Vagina (tissue), 2 donors: ENCODE measurements around the gene MACF1. TPM values are rescaled to one million over a fixed set of nuclear protein-coding genes. Genes with fewer than 3 reads are reported as not detected.

Experiments
- DNase-seq, 2 donors: peaks; one replicate each; pipeline ENCODE4 v3.0.0-alpha.2; 2017; ENCODE audit errors: extremely low spot score in 2 of 2
- H3K27ac ChIP-seq: fragments of 200-600 bp; sonication (generic); one replicate; pipeline ENCODE4 v1.5.1; 2019
- H3K27me3 ChIP-seq: fragments of 200-600 bp; sonication (generic); one replicate; pipeline ENCODE4 v1.5.1; 2019
- H3K36me3 ChIP-seq, 2 donors: fragments of 200-600 bp; sonication (generic); one replicate each; pipeline ENCODE4 v1.5.1; 2017 to 2019
- H3K4me1 ChIP-seq: fragments of 200-600 bp; sonication (generic); one replicate; pipeline ENCODE4 v1.5.1; 2019
- H3K4me3 ChIP-seq, 2 donors: fragments of 200-600 bp; sonication (generic); 1 replicate in 1 of 2; 2 replicates in 1 of 2; pipeline ENCODE4 v1.5.1; 2016 to 2019
- H3K9me3 ChIP-seq: fragments of 200-600 bp; sonication (generic); one replicate; pipeline ENCODE4 v1.5.1; 2019
- CTCF ChIP-seq, 3 experiments: fragments of 450-650 bp in 2 of 3; fragments of 200-600 bp in 1 of 3; sonication (generic) in 1 of 3; IDR thresholded peaks; one replicate each; pipeline ENCODE4 v1.5.1; 2017 to 2019; ENCODE audit warnings: antibody characterized with exemption in 3 of 3, mild to moderate bottlenecking in 2 of 3, moderate library complexity in 2 of 3
- POLR2A ChIP-seq, 2 donors: fragments of 450-650 bp; IDR thresholded peaks; one replicate each; pipeline ENCODE4 v1.6.1; 2017; ENCODE audit warnings: antibody characterized with exemption in 2 of 2, mild to moderate bottlenecking in 2 of 2, moderate library complexity in 2 of 2
- POLR2AphosphoS5 ChIP-seq, 2 donors: sonication (generic); formaldehyde crosslinking; IDR thresholded peaks; one replicate each; pipeline ENCODE4 v1.9.0; 2017; ENCODE audit warnings: antibody characterized with exemption in 2 of 2, mild to moderate bottlenecking in 2 of 2, low read depth in 1 of 2; ENCODE audit not compliant: insufficient read depth in 1 of 2
- intact Hi-C: fragments of 100-400 bp; cut with DNase I; formaldehyde crosslinking; loops from one replicate; pipeline ENCODE4 v1.15.1; 2023
- total RNA-seq: library from RNA; depleted of rRNA; stranded (reverse); fragments of >200 nt; gene quantifications from one replicate; pipeline ENCODE4 v1.2.3, GENCODE V29; 2016

MACF1 gene
- total RNA-seq, 1 donor from 2014 or later, result 291 TPM

- Histone ChIP-seq H3K4me3 (no peak overlapping the region), H3K36me3 (no peaks in the 10 kb centered on the region), H3K27me3 (no peaks in the 10 kb centered on the region), H3K4me1 (peaks cover 2% of the 10 kb centered on the region), H3K9me3 (no peaks in the 10 kb centered on the region), H3K27ac (no peak overlapping the region)
- no peak for DNase-seq
- intact Hi-C loops, result no loop called here
- TF ChIP-seq POLR2AphosphoS5 (IDR thresholded peaks at IDR 0.05; ENCODE audit: insufficient read depth in 1 of 2, low read depth in 1 of 2), result no peak
- no peak for TF ChIP-seq CTCF (IDR thresholded peaks at IDR 0.05)
- TF ChIP-seq POLR2A (IDR thresholded peaks at IDR 0.05), result no peak
Observed at GRCh38 chr1:39243302-39243701, 38.8 kb downstream of the MACF1 start.

GRCh38 chr1:39250460-39251240, 46.2 kb downstream of the MACF1 start:
- DNase-seq, result no peak
- no peak for TF ChIP-seq POLR2A (IDR thresholded peaks at IDR 0.05)
- TF ChIP-seq POLR2AphosphoS5 (IDR thresholded peaks at IDR 0.05; ENCODE audit: insufficient read depth in 1 of 2, low read depth in 1 of 2), result no peak
- no peak for TF ChIP-seq CTCF (IDR thresholded peaks at IDR 0.05)
- no peak overlapping the region for H3K27ac ChIP-seq
- H3K27me3 ChIP-seq, result no peaks in the 10 kb centered on the region
- H3K4me3 ChIP-seq, result no peak overlapping the region
- intact Hi-C loops, result no loop called here
- peaks cover 34% of the 10 kb centered on the region for H3K4me1 ChIP-seq
- H3K36me3 ChIP-seq, result peaks cover 0 to 7% of the 10 kb centered on the region in 2 donors
- H3K9me3 ChIP-seq, result no peaks in the 10 kb centered on the region

- H3K27ac ChIP-seq, result peak overlapping the region; percentile 15
- H3K36me3 ChIP-seq, result peaks cover 0 to 29% of the 10 kb centered on the region in 2 donors
- peaks cover 49% of the 10 kb centered on the region for H3K4me1 ChIP-seq
- TF ChIP-seq POLR2AphosphoS5 (IDR thresholded peaks at IDR 0.05; ENCODE audit: insufficient read depth in 1 of 2, low read depth in 1 of 2), result no peak
- H3K4me3 ChIP-seq, result no peak overlapping the region
- DNase-seq, result no peak
- intact Hi-C loops, result loop anchor here (5.0 kb wide), 2 partner anchors 63 to 153 kb away; no protein-coding TSS in a partner anchor
- H3K9me3 ChIP-seq, result no peaks in the 10 kb centered on the region
- no peaks in the 10 kb centered on the region for H3K27me3 ChIP-seq
Observed at GRCh38 chr1:39255222-39255621, 50.7 kb downstream of the MACF1 start.

- H3K36me3 ChIP-seq, result peaks cover 0 to 22% of the 10 kb centered on the region in 2 donors
- peak; percentile 48 to 90 (median 76) for TF ChIP-seq CTCF (IDR thresholded peaks at IDR 0.05)
- peak in 1 of 2 donors; percentile 56 for TF ChIP-seq POLR2AphosphoS5 (IDR thresholded peaks at IDR 0.05; ENCODE audit: insufficient read depth in 1 of 2, low read depth in 1 of 2)
- no peak for TF ChIP-seq POLR2A (IDR thresholded peaks at IDR 0.05)
- peak overlapping the region; percentile 68 for H3K27ac ChIP-seq
- H3K9me3 ChIP-seq, result no peaks in the 10 kb centered on the region
- peaks cover 33% of the 10 kb centered on the region for H3K4me1 ChIP-seq
- no peak overlapping the region for H3K4me3 ChIP-seq
- no peaks in the 10 kb centered on the region for H3K27me3 ChIP-seq
- no peak for DNase-seq
- intact Hi-C loops, result loop anchor here (5.0 kb wide), 2 partner anchors 66 to 156 kb away; no protein-coding TSS in a partner anchor
Observed at GRCh38 chr1:39258146-39258924, 53.8 kb downstream of the MACF1 start.

- intact Hi-C loops, result loop anchor here (5.0 kb wide), 2 partner anchors 67 to 157 kb away; no protein-coding TSS in a partner anchor
- Histone ChIP-seq H3K4me1 (peaks cover 32% of the 10 kb centered on the region), H3K4me3 (no peak overlapping the region), H3K9me3 (no peaks in the 10 kb centered on the region), H3K27ac (peak overlapping the region; percentile 68), H3K27me3 (no peaks in the 10 kb centered on the region), H3K36me3 (peaks cover 0 to 22% of the 10 kb centered on the region in 2 donors)
- no peak for TF ChIP-seq POLR2AphosphoS5 (IDR thresholded peaks at IDR 0.05; ENCODE audit: insufficient read depth in 1 of 2, low read depth in 1 of 2)
- TF ChIP-seq CTCF (IDR thresholded peaks at IDR 0.05), result peak in 1 of 3 experiments; percentile 13
- DNase-seq, result no peak
Observed at GRCh38 chr1:39258925-39259244, 54.4 kb downstream of the MACF1 start.
